SK-N-MC (cell line): ENCODE data around the gene PITRM1.

Experiments
- EZH2 ChIP-seq: fragments of 200-600 bp; sonication (generic); IDR thresholded peaks from one replicate; pipeline ENCODE4 v1.6.1; 2017; ENCODE audit warnings: antibody characterized with exemption
- FOXP2 ChIP-seq: optimal IDR thresholded peaks from 2 replicates; pipeline ENCODE3; 2011; ENCODE audit warnings: mild to moderate bottlenecking, moderate library complexity; ENCODE audit not compliant: insufficient read depth; ENCODE audit errors: extremely low read length, control extremely low read depth
- POLR2AphosphoS5 ChIP-seq: IDR thresholded peaks from 2 replicates; pipeline ENCODE4 v1.6.1; 2012; ENCODE audit warnings: mild to moderate bottlenecking, low read depth, low read length, borderline replicate concordance

DNA sequence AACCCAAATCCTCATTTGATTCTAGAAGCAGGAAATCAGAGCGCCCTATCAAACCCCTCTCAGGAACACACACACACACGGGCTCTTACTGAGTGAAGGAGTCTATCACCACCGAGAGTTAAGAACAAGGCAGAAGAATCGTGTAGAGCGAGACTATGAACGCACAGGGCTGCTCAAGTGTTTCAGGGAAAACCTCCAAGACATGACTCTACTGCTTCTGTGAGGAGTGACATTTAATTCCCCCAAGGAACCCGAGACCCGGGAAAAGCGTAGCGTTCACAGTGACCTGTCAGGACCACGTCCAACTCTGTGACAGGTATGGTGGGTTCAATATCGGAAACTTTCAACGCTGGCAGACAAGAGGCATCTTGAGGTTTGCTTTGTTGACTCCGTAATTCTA lies 21.6 kb downstream of the PITRM1 start:
- TF ChIP-seq EZH2: no peak
- no peak for TF ChIP-seq POLR2AphosphoS5
- TF ChIP-seq FOXP2: no peak
